ENCODE measurements around the gene DYNAP. TPM values are rescaled to one million over a fixed set of nuclear protein-coding genes. Genes with fewer than 3 reads are reported as not detected.

Gene DYNAP
- total and polyA plus RNA-seq, 2 experiments from 2014 or later: 0.13 to 0.28 TPM

DNA sequence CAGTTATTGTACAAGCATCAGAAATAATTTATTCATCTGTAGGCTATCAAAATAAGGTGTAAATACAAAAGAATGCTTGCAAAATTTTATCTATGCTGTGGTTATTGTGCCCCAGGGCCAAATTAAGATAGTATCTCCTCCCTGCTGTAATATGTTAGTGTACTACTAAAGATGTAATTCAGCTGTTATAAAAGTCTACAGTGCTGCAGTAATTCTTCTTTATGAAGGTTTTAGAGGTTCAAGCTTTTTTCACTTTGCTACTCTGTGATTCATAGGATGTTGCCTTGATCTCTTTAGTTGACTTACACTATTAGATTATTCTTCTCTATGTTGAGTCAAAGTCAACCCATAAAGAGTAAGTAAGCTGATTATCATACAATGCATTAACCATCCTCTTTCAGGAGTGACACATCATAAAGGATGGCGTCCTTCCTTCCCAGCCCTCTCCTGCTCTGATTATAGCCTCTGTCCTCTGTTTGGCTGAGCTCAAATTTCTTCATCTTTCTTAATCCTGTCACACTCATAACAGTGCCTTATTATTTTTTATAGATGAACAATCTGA is 29.3 kb upstream of the DYNAP start:
- H3K9me3 Mint-ChIP-seq: peaks cover 4% of the 10 kb centered on the region; the same call in 1 of the 3 replicates
- no peak overlapping the region for H2AFZ ChIP-seq
- no peaks in the 10 kb centered on the region for H3K27me3 Mint-ChIP-seq (ENCODE audit: insufficient read depth, low read depth, poor library complexity)
- H3K79me2 ChIP-seq (replicated peaks; ENCODE audit: insufficient read depth): no peaks in the 10 kb centered on the region
- no peaks in the 10 kb centered on the region for H3F3A ChIP-seq (replicated peaks; ENCODE audit: low read depth)
- no peaks in the 10 kb centered on the region for H3K36me3 ChIP-seq (ENCODE audit: insufficient read depth)
- no peaks in the 10 kb centered on the region for H3K9me2 ChIP-seq (ENCODE audit: insufficient read depth)
- H4K20me1 ChIP-seq (replicated peaks; ENCODE audit: insufficient read depth): no peaks in the 10 kb centered on the region
- peaks cover 5% of the 10 kb centered on the region for H3K4me1 ChIP-seq (ENCODE audit: insufficient read depth)
- peaks cover 11% of the 10 kb centered on the region for H3K4me1 Mint-ChIP-seq
- no peak overlapping the region for H3K4me2 ChIP-seq
- H3K27me3 ChIP-seq (ENCODE audit: insufficient read depth): no peaks in the 10 kb centered on the region
- no peak overlapping the region for H3K4me3 ChIP-seq
- H3K4me3 Mint-ChIP-seq: no peak overlapping the region
- H3K27ac ChIP-seq (ENCODE audit: low read depth): no peak overlapping the region
- H3K36me3 Mint-ChIP-seq (ENCODE audit: low read depth): peaks cover 5% of the 10 kb centered on the region; the same call in 2 of the 3 replicates
- no peak for TF ChIP-seq CTCF (conservative IDR thresholded peaks at IDR 0.05; ENCODE audit: low read depth in 2 of 2)
- no peak for ATAC-seq
- H3K27ac Mint-ChIP-seq: no peak overlapping the region
- no peak for DNase-seq (ENCODE audit: low spot score)

DNA sequence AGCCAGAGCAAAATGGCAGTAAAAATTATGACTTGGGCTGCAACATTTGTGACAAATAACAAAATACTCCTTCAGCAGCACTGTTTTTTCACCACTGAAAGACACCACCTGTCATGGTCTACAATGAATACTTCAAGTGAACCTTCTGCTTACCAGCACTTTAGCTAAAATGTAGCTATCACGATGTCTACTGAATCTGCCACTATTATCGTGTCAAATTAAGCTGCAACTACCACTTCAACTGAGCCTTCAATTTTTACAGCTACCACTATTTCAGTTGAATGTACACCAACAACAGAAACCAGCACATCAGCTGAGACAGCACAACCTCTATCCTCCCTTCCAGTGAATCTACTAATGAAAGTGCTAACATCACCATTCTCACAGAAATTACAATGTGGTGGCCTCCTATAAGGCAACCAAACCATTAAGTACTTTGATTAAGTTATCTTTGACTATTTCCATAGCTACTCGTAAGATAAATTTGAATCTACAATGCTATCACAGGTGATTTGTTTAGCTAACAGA is 10.8 kb upstream of the DYNAP start:
- H2AFZ ChIP-seq: no peak overlapping the region
- H3K36me3 ChIP-seq (ENCODE audit: insufficient read depth): no peaks in the 10 kb centered on the region
- no peak overlapping the region for H3K4me2 ChIP-seq
- TF ChIP-seq JUNB (IDR thresholded peaks at IDR 0.05; ENCODE audit: unreplicated experiment) (no peak), EZH2phosphoT487 (IDR thresholded peaks at IDR 0.05; ENCODE audit: unreplicated experiment) (no peak), NANOG (IDR thresholded peaks at IDR 0.05; ENCODE audit: borderline replicate concordance) (no peak), ZNF114 (CRISPR knock-in tag; IDR thresholded peaks at IDR 0.05) (no peak), ETS1 (IDR thresholded peaks at IDR 0.05) (no peak), REST (IDR thresholded peaks at IDR 0.05; ENCODE audit: unreplicated experiment) (no peak), CREB1 (CRISPR knock-in tag; IDR thresholded peaks at IDR 0.05; ENCODE audit: low read depth) (no peak), CTCF (conservative IDR thresholded peaks at IDR 0.05; ENCODE audit: low read depth in 2 of 2) (no peak), POLR2AphosphoS5 (IDR thresholded peaks at IDR 0.05; ENCODE audit: low read depth) (no peak)

More for the DNA sequence above, 10.8 kb upstream of the DYNAP start:
- no peak for ATAC-seq
- H3K27ac Mint-ChIP-seq: no peak overlapping the region
- Histone ChIP-seq H3F3A (replicated peaks; ENCODE audit: low read depth) (no peaks in the 10 kb centered on the region), H3K79me2 (replicated peaks; ENCODE audit: insufficient read depth) (no peaks in the 10 kb centered on the region), H4K20me1 (replicated peaks; ENCODE audit: insufficient read depth) (no peaks in the 10 kb centered on the region), H3K9me2 (ENCODE audit: insufficient read depth) (no peaks in the 10 kb centered on the region), H3K4me3 (no peak overlapping the region), H3K27me3 (ENCODE audit: insufficient read depth) (no peaks in the 10 kb centered on the region), H3K27ac (ENCODE audit: low read depth) (no peak overlapping the region), H3K4me1 (ENCODE audit: insufficient read depth) (no peaks in the 10 kb centered on the region)
- H3K27me3 Mint-ChIP-seq (ENCODE audit: insufficient read depth, low read depth, poor library complexity): peaks cover 2% of the 10 kb centered on the region
- H3K9me3 Mint-ChIP-seq: peaks cover 2% of the 10 kb centered on the region; the same call in 1 of the 3 replicates
- DNase-seq (ENCODE audit: low spot score): no peak
- H3K36me3 Mint-ChIP-seq (ENCODE audit: low read depth): 0 out of 3 replicates have a peak, but pooled peaks cover 6% of the 10 kb centered on the region
- no peak overlapping the region for H3K4me3 Mint-ChIP-seq
- peaks cover 3% of the 10 kb centered on the region; the same call in 2 of the 3 replicates for H3K4me1 Mint-ChIP-seq

Measured in GM23338 (cell line).